ENCODE data around the gene POMT1.

POMT1 gene

GRCh38 chr9:131477367-131477766 lies 25.4 kb upstream of the POMT1 start:
- no peak for DNase-seq (ENCODE audit: low read depth)

- DNase-seq (ENCODE audit: low read depth): no peak
These were observed 24.8 kb upstream of the POMT1 start for GRCh38 chr9:131477816-131478419.

- no peak for DNase-seq (ENCODE audit: low read depth)
These were observed 24.3 kb upstream of the POMT1 start for GRCh38 chr9:131478421-131478868.

- no peak for DNase-seq (ENCODE audit: low read depth)
These were observed 23.8 kb upstream of the POMT1 start for GRCh38 chr9:131478911-131479310.

- no peak for DNase-seq (ENCODE audit: low read depth)
These were observed 22.5 kb upstream of the POMT1 start for GRCh38 chr9:131480258-131480657.

- no peak for DNase-seq (ENCODE audit: low read depth)
These were observed 21.0 kb upstream of the POMT1 start for GRCh38 chr9:131481441-131482342.

- no peak for DNase-seq (ENCODE audit: low read depth)
These were observed 20.2 kb upstream of the POMT1 start for GRCh38 chr9:131482343-131483006.

GRCh38 chr9:131483319-131484050 lies 19.2 kb upstream of the POMT1 start:
- DNase-seq (ENCODE audit: low read depth): no peak

- DNase-seq (ENCODE audit: low read depth): no peak
These were observed 18.7 kb upstream of the POMT1 start for GRCh38 chr9:131484051-131484445.

GRCh38 chr9:131484560-131485185 lies 18.0 kb upstream of the POMT1 start:
- no peak for DNase-seq (ENCODE audit: low read depth)

GRCh38 chr9:131485206-131485605 lies 17.5 kb upstream of the POMT1 start:
- no peak for DNase-seq (ENCODE audit: low read depth)

- DNase-seq (ENCODE audit: low read depth): no peak
These were observed 16.8 kb upstream of the POMT1 start for GRCh38 chr9:131485728-131486422.

GRCh38 chr9:131487001-131487400 lies 15.7 kb upstream of the POMT1 start:
- DNase-seq (ENCODE audit: low read depth): no peak

- no peak for DNase-seq (ENCODE audit: low read depth)
These were observed 15.1 kb upstream of the POMT1 start for GRCh38 chr9:131487621-131488031.

GRCh38 chr9:131490514-131490913 lies 12.2 kb upstream of the POMT1 start:
- no peak for DNase-seq (ENCODE audit: low read depth)

- no peak for DNase-seq (ENCODE audit: low read depth)
These were observed 11.6 kb upstream of the POMT1 start for GRCh38 chr9:131491001-131491710.

GRCh38 chr9:131492070-131492469 lies 10.6 kb upstream of the POMT1 start:
- DNase-seq (ENCODE audit: low read depth): no peak

- DNase-seq (ENCODE audit: low read depth): no peak
These were observed 8.3 kb upstream of the POMT1 start for GRCh38 chr9:131494296-131494870.

GRCh38 chr9:131495785-131496184 lies 6.9 kb upstream of the POMT1 start:
- no peak for DNase-seq (ENCODE audit: low read depth)

- no peak for DNase-seq (ENCODE audit: low read depth)
These were observed 5.8 kb upstream of the POMT1 start for GRCh38 chr9:131496844-131497405.
